MM.1S (cell line): ENCODE results near the gene CHD2.

Experiments used
- EZH2phosphoT487 ChIP-seq: fragments of 300-600 bp; sonication (generic); IDR thresholded peaks from 2 replicates; pipeline ENCODE4 v1.6.1; 2018; ENCODE audit warnings: antibody characterized with exemption, low read length
- TF ChIP-seq, protein P1 (sequence below): fragments of 300-600 bp; sonication (generic); IDR thresholded peaks from 2 replicates; pipeline ENCODE4 v1.5.1; 2016; ENCODE audit warnings: antibody characterized with exemption, low read length, mixed read lengths

DNA sequence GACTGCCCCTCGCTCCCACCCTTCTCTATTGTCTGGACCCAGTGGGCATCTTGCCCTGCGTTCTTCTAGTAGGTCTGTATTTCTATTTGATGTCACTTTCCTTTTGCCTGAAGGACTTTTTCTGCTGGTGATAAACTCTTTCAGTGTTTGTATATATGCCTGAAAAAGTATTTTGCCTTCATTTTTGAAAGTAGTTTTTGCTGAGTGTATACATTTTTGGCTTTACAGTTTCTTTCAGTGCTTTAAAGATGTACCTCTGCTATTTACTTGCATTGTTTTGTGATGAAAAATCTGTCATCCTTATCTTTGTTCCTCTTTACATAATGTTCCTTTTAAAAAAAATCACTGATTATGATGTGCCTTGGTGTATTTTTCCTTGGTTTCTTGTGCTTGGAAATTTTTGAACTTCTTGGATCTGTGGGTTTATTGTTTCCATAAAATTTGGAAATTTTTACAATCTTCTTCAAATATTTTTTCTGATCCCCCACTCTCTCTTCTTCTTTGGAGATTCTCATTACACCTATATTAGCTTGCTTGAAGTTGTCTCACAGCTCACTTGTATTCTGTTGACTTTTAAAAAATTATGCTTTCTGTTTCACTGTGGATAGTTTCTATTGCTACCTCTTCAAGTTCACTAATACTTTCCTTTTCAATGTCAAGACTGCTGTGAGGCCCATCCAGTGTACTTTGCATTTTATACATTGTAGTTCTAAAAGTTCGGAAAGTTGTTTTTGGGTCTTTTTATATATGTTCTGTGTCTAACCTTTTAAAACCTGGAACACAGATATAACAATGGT lies 121.0 kb downstream of the CHD2 start:
- TF ChIP-seq, protein P1, sequence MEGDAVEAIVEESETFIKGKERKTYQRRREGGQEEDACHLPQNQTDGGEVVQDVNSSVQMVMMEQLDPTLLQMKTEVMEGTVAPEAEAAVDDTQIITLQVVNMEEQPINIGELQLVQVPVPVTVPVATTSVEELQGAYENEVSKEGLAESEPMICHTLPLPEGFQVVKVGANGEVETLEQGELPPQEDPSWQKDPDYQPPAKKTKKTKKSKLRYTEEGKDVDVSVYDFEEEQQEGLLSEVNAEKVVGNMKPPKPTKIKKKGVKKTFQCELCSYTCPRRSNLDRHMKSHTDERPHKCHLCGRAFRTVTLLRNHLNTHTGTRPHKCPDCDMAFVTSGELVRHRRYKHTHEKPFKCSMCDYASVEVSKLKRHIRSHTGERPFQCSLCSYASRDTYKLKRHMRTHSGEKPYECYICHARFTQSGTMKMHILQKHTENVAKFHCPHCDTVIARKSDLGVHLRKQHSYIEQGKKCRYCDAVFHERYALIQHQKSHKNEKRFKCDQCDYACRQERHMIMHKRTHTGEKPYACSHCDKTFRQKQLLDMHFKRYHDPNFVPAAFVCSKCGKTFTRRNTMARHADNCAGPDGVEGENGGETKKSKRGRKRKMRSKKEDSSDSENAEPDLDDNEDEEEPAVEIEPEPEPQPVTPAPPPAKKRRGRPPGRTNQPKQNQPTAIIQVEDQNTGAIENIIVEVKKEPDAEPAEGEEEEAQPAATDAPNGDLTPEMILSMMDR, result no peak
- TF ChIP-seq EZH2phosphoT487, result no peak
